Cardiac fibroblast (primary cell): ENCODE measurements around the gene PPP5C.

Experiments
- DNase-seq, 2 donors: peaks; one replicate each; pipeline versions ENCODE4 v3.0.0 to v3.0.0-alpha.2; 2010; ENCODE audit warnings: low read depth in 2 of 2
- H3K4me3 ChIP-seq, 2 donors: replicated peaks in 1 of 2; 1 replicate in 1 of 2; 2 replicates in 1 of 2; pipeline ENCODE4 v1.5.1; 2011; ENCODE audit warnings: low read depth in 2 of 2, low read length in 2 of 2, mild to moderate bottlenecking in 2 of 2, moderate library complexity in 1 of 2
- TF ChIP-seq, protein P1 (sequence below): IDR thresholded peaks from one replicate; pipeline ENCODE4 v1.5.1; 2011; ENCODE audit warnings: low read depth, mild to moderate bottlenecking, low read length, inconsistent platforms

Gene PPP5C, protein sequence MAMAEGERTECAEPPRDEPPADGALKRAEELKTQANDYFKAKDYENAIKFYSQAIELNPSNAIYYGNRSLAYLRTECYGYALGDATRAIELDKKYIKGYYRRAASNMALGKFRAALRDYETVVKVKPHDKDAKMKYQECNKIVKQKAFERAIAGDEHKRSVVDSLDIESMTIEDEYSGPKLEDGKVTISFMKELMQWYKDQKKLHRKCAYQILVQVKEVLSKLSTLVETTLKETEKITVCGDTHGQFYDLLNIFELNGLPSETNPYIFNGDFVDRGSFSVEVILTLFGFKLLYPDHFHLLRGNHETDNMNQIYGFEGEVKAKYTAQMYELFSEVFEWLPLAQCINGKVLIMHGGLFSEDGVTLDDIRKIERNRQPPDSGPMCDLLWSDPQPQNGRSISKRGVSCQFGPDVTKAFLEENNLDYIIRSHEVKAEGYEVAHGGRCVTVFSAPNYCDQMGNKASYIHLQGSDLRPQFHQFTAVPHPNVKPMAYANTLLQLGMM

GRCh38 chr19:46346821-46347571, at the start of gene PPP5C:
TSS of gene PPP5C (plus strand) at chr19:46347087. CDS start at chr19:46347097, 10 bp downstream.
- DNase-seq = peak; percentile 93 to 97
- TF ChIP-seq, protein P1, sequence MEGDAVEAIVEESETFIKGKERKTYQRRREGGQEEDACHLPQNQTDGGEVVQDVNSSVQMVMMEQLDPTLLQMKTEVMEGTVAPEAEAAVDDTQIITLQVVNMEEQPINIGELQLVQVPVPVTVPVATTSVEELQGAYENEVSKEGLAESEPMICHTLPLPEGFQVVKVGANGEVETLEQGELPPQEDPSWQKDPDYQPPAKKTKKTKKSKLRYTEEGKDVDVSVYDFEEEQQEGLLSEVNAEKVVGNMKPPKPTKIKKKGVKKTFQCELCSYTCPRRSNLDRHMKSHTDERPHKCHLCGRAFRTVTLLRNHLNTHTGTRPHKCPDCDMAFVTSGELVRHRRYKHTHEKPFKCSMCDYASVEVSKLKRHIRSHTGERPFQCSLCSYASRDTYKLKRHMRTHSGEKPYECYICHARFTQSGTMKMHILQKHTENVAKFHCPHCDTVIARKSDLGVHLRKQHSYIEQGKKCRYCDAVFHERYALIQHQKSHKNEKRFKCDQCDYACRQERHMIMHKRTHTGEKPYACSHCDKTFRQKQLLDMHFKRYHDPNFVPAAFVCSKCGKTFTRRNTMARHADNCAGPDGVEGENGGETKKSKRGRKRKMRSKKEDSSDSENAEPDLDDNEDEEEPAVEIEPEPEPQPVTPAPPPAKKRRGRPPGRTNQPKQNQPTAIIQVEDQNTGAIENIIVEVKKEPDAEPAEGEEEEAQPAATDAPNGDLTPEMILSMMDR = peak; percentile 96
- peak within 1 kb of the TSS; percentile 99 for H3K4me3 ChIP-seq

DNA sequence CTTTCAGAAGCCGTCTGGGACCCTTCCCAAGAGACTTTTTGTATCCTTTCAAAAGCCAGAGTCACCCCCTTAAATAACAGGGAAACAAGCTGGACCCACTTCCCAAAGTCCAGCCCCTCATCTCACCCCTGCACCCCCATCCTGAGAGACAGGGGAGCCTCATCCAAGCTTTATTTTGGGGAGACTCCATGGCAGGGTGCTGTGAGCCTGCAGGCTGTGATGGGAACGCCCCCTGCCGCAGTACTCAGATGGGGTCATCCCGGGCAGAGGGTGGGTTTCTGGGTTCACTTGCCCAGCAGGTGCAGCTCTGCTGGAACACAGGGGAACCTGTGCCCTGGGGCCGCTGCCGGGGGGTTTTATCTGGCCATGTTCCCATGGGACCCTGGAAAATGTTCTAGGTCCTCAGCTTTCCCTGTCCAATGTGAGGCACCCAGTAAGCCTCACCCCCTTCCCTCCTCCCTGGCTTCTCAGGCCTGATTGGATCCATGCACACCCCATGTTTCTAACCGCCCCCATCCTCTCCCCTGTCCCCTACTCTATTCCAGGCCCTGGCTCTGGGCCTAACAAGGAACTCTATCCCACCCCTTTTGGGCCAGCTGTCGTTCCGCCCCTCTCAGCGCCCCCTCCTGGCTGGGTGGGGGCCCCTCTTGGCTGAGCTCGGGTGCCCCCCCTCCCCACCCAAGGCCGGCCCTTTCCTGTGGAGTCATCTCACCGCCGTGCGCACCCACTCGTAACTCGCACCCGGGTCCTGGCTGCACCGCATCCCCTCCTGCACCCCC, 49.0 kb upstream of the PPP5C start:
- DNase-seq = peak; percentile 55 to 94
- TF ChIP-seq, protein P1 = peak; percentile 15
- peak overlapping the region; percentile 66 to 70 for H3K4me3 ChIP-seq

DNA sequence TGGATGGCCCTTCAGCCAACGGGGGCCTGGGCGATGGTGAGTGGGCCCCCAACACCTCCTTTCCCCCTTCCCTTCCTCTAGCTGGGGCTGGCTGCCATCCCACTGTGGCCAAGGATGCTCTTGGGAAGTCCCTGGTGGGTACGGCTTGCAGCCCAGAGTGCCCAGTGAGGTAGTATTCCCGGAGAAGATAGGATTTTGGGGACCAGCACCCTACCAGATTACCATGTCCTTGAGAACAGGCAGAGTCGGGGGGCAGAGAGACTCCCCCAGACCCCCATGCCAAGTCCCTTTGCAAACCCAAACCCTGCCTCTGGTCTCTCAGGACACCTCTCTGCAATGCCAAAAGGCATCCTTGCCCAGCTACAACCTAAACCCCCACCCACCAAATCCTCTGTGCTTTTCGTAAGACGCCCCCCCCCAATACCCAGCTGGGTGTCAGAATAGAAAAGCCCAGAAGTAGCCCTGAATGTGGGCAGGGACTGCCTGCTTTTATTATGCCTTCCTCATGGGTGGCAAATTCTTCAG, 48.3 kb upstream of the PPP5C start:
- TF ChIP-seq, protein P1 = no peak
- DNase-seq = no peak
- H3K4me3 ChIP-seq = peak overlapping the region; percentile 66 to 70

- peak overlapping the region; percentile 66 to 70 for H3K4me3 ChIP-seq
- peak; percentile 93 to 98 for DNase-seq
- TF ChIP-seq, protein P1 = no peak
Measured at GRCh38 chr19:46299004-46299509, 47.8 kb upstream of the PPP5C start.

DNA sequence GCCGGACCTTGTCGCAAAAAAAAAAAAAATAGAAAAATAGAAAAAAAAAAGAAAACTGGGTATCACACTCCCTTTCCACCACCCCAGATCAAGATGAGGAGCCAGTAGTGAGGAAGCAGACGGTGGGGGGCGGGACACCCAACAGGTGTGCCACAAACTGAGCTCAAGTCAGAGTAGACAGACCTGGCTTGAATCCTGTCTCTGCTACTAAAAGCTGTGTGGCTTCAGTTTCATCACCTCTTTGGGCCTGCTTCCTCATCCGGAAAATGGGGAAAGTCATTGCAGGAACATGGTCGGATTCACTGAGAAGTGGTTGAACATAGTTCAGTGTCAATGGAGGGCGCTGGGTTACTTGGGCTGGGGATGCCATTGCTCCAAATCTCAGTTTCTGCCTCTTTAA, 47.2 kb upstream of the PPP5C start:
- DNase-seq = no peak
- TF ChIP-seq, protein P1 = no peak
- peak overlapping the region; percentile 41 to 70 for H3K4me3 ChIP-seq

DNA sequence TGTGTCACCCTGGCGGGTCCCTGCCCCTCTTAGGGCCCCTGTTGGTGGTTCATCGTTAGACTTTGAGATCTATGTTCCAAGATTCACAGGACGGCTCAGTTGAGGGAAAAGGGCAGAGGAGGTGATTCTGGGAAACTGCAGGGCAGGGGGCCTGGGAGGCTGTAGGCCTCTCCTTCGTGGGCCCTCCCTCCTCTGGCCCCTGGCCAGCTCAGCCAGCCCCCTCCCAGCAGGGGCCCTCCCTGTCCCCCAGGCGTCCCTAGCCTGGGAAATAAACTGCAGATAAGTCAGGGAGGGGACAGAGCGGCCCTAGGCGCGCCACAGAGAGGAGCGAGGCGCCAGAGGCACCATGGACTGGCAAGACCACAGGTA, 43.6 kb upstream of the PPP5C start:
- TF ChIP-seq, protein P1 = no peak
- no peak for DNase-seq
- H3K4me3 ChIP-seq = no peak overlapping the region
